Left hindlimb (tissue), 1 donor: ENCODE data around the gene RSRC1.
"Not testable (repeated sequence)": the region's sequence is repeated elsewhere in the genome, so short reads cannot be mapped to it uniquely, and the experiment has no call there.

Experiments
- DNase-seq: peaks from one replicate; pipeline ENCODE4 v3.0.0-alpha.2; 2018

The RSRC1 gene

GRCh38 chr3:158244274-158244673, 134.4 kb downstream of the RSRC1 start:
- DNase-seq: no peak

- no peak for DNase-seq
Observed at GRCh38 chr3:158247288-158247687, 137.4 kb downstream of the RSRC1 start.

GRCh38 chr3:158248261-158248660, 138.4 kb downstream of the RSRC1 start:
- no peak for DNase-seq

- DNase-seq: no peak
Observed at GRCh38 chr3:158249183-158249582, 139.3 kb downstream of the RSRC1 start.

- DNase-seq: no peak
Observed at GRCh38 chr3:158258619-158259018, 148.7 kb downstream of the RSRC1 start.

- DNase-seq: no peak
Observed at GRCh38 chr3:158260392-158260791, 150.5 kb downstream of the RSRC1 start.

GRCh38 chr3:158261371-158261991, 151.6 kb downstream of the RSRC1 start:
- no peak for DNase-seq

GRCh38 chr3:158264894-158265293, 155.0 kb downstream of the RSRC1 start:
- DNase-seq: no peak

- no peak for DNase-seq
Observed at GRCh38 chr3:158267015-158267414, 157.1 kb downstream of the RSRC1 start.

- DNase-seq: no peak
Observed at GRCh38 chr3:158269942-158270341, 160.1 kb downstream of the RSRC1 start.

- DNase-seq: no peak
Observed at GRCh38 chr3:158272081-158272480, 162.2 kb downstream of the RSRC1 start.

GRCh38 chr3:158273656-158274055, 163.8 kb downstream of the RSRC1 start:
- no peak for DNase-seq

- DNase-seq: no peak
Observed at GRCh38 chr3:158278187-158278586, 168.3 kb downstream of the RSRC1 start.

GRCh38 chr3:158279609-158280008, 169.7 kb downstream of the RSRC1 start:
- no peak for DNase-seq

- no peak for DNase-seq
Observed at GRCh38 chr3:158295771-158296170, 185.9 kb downstream of the RSRC1 start.

GRCh38 chr3:158297940-158298339, 188.1 kb downstream of the RSRC1 start:
- no peak for DNase-seq

GRCh38 chr3:158308236-158308928, 198.5 kb downstream of the RSRC1 start:
- no peak for DNase-seq

GRCh38 chr3:158312560-158313141, 202.8 kb downstream of the RSRC1 start:
- no peak for DNase-seq

- no peak for DNase-seq
Observed at GRCh38 chr3:158313338-158313927, 203.5 kb downstream of the RSRC1 start.

- no peak for DNase-seq
Observed at GRCh38 chr3:158314426-158315357, 204.8 kb downstream of the RSRC1 start.

GRCh38 chr3:158329696-158330441, 220.0 kb downstream of the RSRC1 start:
- not testable (repeated sequence) for DNase-seq

GRCh38 chr3:158330870-158331269, 221.0 kb downstream of the RSRC1 start:
- DNase-seq: no peak
